Activated CD8-positive, alpha-beta T cell treated with anti-CD3 and anti-CD28 coated beads, Interleukin-2, amount 10 ng/mL, durations not matched to agents 7 days and 5 days (primary cell): ENCODE data around the gene DENND1A. TPM values are rescaled to one million over a fixed set of nuclear protein-coding genes. Genes with fewer than 3 reads are reported as not detected.

Experiments
- ATAC-seq: fragments of 150-1000 bp; cut with Tn5 transposase; one replicate; pipeline ENCODE4 v1.10.0; 2021; ENCODE audit warnings: moderate library complexity
- CTCF ChIA-PET: fragments of 350-600 bp; sonication (Branson Sonifier 250); formaldehyde crosslinking; loops from one replicate; lab custom pipeline; 2021; ENCODE audit warnings: antibody characterized with exemption; lab: Charles Lee
- POLR2A ChIA-PET: fragments of 350-600 bp; sonication (Branson Sonifier 250); formaldehyde crosslinking; loops from one replicate; lab custom pipeline; 2021; ENCODE audit warnings: antibody characterized with exemption; lab: Charles Lee
- DNase-seq: peaks from one replicate; pipeline ENCODE4 v3.0.0-alpha.2; 2020
- H3K27ac Mint-ChIP-seq: one replicate; pipeline ENCODE4 v1.8.0; 2021; ENCODE audit warnings: mild to moderate bottlenecking, mixed read lengths
- H3K27me3 Mint-ChIP-seq: one replicate; pipeline ENCODE4 v1.8.0; 2021; ENCODE audit warnings: low read depth, mixed read lengths
- H3K36me3 Mint-ChIP-seq: one replicate; pipeline ENCODE4 v1.8.0; 2021; ENCODE audit warnings: low read depth, mixed read lengths
- H3K4me1 Mint-ChIP-seq: one replicate; pipeline ENCODE4 v1.8.0; 2021; ENCODE audit warnings: low read depth, mixed read lengths
- H3K4me3 Mint-ChIP-seq: one replicate; pipeline ENCODE4 v1.8.0; 2021; ENCODE audit warnings: mild to moderate bottlenecking, mixed read lengths
- H3K9me3 Mint-ChIP-seq: one replicate; pipeline ENCODE4 v1.8.0; 2022; ENCODE audit warnings: mixed read lengths; ENCODE audit not compliant: insufficient read depth
- total RNA-seq, 2 experiments: library from RNA; stranded (reverse); gene quantifications; one replicate each; pipeline ENCODE4 v1.2.3, GENCODE V29; 2021

The DENND1A gene
- total RNA-seq, 2 experiments from 2014 or later = 13.0 to 15.5 TPM

DNA sequence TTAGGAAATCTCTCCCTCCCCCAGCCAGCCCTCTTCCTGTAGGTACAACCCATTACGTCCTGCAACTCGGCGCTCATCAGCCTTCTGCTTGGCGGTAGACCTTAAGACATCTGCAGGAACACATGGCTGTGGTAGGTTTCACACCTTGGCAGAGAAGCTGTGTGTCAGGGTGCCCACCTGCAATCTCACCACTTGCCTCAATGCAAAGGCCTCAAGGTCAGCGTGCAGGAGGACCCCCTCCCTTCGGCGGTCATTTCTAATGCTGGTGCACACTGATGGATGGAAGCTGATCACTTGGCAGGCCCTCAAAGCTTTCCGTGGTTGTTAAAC is 506.6 kb downstream of the DENND1A start:
- CTCF ChIA-PET = no interaction called here
- no peaks in the 10 kb centered on the region for H3K4me1 Mint-ChIP-seq
- POLR2A ChIA-PET = no interaction called here

DNA sequence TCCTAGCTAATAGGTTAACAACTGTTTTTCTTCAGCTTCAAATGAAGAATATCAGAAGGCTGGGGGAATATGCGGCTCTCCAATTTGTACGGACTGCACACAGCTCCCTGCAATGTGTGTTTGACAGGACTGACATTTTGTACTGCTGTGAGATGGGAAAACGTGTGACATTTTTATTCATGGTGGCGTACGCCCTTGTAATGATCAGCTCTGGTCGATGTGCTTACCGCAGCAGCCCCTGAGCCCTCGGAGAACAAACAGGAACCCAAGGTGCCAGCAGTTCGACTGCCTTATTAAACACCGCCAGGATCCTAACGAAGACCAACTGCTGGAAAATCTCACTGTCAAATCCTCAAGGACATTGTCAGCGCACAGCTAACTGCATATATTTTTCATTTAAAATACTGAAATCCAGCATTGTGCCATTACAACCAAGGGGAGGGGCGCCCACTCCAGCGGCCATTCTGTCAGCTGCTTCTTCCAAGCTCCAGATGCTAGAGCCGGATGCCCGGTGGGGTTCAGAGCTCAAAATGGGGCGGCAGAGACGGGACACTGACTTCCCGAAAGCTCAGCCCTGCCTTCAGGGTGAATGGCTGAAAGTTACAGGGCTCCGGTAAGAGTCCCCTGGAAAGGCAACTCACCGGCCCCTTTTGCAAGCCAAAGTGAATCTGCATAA is 507.2 kb downstream of the DENND1A start:
- CTCF ChIA-PET = no interaction called here

More for the DNA sequence above, 506.6 kb downstream of the DENND1A start:
- no peaks in the 10 kb centered on the region for H3K27me3 Mint-ChIP-seq
- no peak for DNase-seq
- H3K4me3 Mint-ChIP-seq = no peak overlapping the region
- no peak overlapping the region for H3K27ac Mint-ChIP-seq
- ATAC-seq = no peak
- H3K9me3 Mint-ChIP-seq = no peaks in the 10 kb centered on the region
- H3K36me3 Mint-ChIP-seq = no peaks in the 10 kb centered on the region

DNA sequence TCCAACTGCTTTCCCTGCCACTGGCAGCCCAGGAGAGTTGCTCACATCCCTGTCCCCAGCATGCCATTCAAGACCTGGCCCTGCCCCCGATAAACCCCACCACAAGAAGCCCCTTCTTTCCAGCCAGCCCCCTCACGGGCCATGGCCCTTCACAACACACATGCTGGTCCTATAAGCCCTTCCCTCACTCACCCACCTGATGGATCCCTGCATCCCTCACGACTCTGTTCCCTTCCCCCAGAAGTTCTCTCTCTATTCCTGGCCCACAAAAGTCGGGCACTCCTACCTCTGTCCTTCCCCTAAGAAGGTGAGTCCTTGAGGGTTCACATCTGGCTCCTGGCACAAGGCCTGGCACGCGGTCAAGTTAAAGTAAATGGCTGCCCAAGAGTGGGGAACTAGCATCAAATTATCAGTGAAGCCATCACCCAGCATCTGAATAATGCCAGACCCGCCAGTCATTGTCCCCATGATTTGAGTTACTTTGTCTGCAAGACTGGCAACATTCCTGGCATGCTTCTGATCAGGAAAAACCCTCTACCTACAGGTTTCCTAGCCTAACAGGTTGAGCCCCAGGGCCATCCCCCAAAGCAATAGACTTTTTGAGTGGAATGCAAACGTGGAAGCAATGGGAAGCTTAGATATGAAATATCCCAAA is 508.0 kb downstream of the DENND1A start:
- ATAC-seq (no peak), DNase-seq (no peak)
- no peak overlapping the region for H3K4me3 Mint-ChIP-seq
- no peaks in the 10 kb centered on the region for H3K9me3 Mint-ChIP-seq
- H3K36me3 Mint-ChIP-seq = no peaks in the 10 kb centered on the region
- POLR2A ChIA-PET = no interaction called here
- CTCF ChIA-PET = no interaction called here
- H3K27ac Mint-ChIP-seq = no peak overlapping the region
- H3K27me3 Mint-ChIP-seq = no peaks in the 10 kb centered on the region
- H3K4me1 Mint-ChIP-seq = no peaks in the 10 kb centered on the region

More for the DNA sequence above, 507.2 kb downstream of the DENND1A start:
- H3K9me3 Mint-ChIP-seq = no peaks in the 10 kb centered on the region
- POLR2A ChIA-PET = no interaction called here
- no peak for ATAC-seq
- H3K4me1 Mint-ChIP-seq = no peaks in the 10 kb centered on the region
- H3K36me3 Mint-ChIP-seq = no peaks in the 10 kb centered on the region
- no peak overlapping the region for H3K4me3 Mint-ChIP-seq
- no peak overlapping the region for H3K27ac Mint-ChIP-seq
- H3K27me3 Mint-ChIP-seq = no peaks in the 10 kb centered on the region
- DNase-seq = no peak

DNA sequence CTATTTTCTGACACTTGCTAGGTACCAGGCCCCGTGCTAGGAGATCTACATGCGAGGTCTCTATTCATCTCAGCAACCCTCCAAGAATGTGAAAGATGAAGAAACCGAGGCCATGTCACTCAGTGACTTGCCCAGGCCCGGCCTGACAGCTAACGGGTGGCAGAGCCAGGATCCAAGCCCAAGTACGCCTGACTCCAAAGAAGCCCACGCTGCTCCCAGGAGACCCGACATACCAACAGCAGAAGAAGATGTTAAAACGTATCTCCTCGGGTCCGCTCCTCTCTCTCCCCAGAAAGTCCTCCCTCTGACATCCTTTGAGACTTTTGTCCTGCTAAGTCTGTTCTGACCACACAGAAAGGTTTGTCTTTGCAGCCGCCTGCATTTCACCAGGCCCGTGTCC is 508.7 kb downstream of the DENND1A start:
- Mint-ChIP-seq H3K4me1 (no peaks in the 10 kb centered on the region), H3K9me3 (no peaks in the 10 kb centered on the region), H3K27me3 (no peaks in the 10 kb centered on the region), H3K36me3 (peaks cover 1% of the 10 kb centered on the region), H3K4me3 (no peak overlapping the region), H3K27ac (no peak overlapping the region)
- ChIA-PET CTCF (no interaction called here), POLR2A (no interaction called here)
- DNase-seq (no peak), ATAC-seq (no peak)

DNA sequence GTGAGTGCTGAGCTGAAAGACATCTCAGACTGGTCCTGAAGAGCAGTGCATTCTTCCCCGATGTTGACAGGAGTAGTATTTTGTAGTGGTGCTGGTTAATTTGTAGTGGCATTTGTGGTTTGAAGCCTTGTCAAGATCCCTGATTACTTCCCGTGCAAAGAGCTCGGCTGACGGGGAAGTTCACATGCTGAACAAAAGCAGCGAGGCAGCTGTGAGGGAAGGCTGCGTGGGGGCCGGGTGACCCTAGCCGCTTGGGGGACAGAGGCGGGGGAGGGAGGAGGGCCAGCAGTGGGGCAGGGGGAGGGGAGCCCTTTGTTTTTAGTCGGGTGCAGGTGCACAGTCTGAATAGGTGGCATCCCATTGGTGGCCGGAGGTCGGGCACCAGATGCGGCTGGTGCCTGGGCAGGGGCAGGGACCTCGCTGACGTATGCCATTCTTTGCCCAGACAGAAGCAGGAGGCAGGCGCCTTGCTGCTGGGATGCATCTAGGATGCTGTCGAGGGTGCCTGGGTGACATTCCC is 509.3 kb downstream of the DENND1A start:
- Mint-ChIP-seq H3K36me3 (peaks cover 1% of the 10 kb centered on the region), H3K27ac (no peak overlapping the region)

DNA sequence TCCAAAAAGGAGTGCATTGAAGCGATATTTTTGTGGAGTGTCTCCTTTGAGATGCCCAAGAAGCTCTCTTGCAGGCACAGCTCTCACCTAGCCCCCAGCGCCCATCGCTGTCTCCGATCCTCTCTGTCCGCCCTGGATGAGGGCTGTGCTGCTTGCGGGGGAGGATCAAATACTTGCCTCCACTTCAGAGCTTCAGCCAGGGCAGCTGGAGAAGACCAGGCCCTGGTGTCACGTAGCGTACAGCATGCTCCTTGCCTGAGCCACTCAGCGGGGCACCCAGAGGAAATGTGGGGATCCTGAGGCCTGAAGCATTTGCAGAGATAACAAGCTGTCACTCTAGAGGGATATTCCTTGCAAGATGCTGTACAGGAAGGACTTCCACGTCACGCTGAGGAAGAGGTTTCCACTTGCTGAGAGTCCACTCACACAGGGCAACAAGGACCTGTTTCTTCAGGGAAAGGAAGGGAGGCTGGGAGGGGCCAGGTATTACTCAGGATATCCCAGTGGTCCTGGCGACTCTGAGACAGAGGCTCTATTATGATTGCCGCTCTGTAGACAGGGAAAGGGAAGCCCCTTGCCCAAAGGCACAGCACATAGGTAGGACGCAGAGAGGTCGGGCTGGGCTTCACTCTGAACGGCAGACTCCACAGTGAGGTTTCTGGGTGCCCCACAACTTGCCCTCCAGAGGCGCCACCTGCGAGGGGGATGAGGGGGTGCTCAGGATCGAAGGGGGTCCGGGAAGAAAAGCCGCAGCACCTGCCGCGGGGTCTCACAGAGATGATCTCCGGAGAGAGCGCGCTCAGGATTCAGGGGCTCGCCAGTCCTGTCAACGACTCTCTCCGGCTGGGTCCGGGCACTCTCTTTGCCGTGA is 510.0 kb downstream of the DENND1A start:
- POLR2A ChIA-PET = no interaction called here
- peak overlapping the region; percentile 43 for H3K27ac Mint-ChIP-seq
- no peaks in the 10 kb centered on the region for H3K9me3 Mint-ChIP-seq

More for the DNA sequence above, 509.3 kb downstream of the DENND1A start:
- H3K4me3 Mint-ChIP-seq = no peak overlapping the region
- H3K4me1 Mint-ChIP-seq = no peaks in the 10 kb centered on the region
- CTCF ChIA-PET = no interaction called here
- H3K27me3 Mint-ChIP-seq = no peaks in the 10 kb centered on the region
- H3K9me3 Mint-ChIP-seq = no peaks in the 10 kb centered on the region
- POLR2A ChIA-PET = no interaction called here
- ATAC-seq (no peak), DNase-seq (no peak)

DNA sequence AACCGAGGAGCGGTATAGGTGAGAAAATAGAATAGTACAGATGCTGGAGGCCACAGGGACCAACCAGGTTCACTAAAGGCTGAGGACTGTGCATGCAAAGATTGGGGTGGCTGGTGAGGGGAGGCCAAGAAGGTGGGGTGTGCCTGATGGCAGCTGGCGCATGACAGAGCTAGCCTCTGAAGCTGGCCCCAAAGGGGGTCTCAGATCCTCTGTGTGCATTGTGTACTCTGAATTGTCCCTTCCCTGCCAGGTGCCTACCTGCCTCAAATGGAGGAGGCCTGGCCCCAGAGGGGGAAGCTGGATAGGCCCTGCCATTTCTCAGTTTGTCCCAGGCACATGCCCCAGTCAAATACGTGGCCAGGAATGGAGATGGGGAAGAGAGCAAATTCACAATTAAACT is 510.8 kb downstream of the DENND1A start:
- Mint-ChIP-seq H3K4me1 (no peaks in the 10 kb centered on the region), H3K4me3 (no peak overlapping the region), H3K27ac (no peak overlapping the region), H3K27me3 (no peaks in the 10 kb centered on the region), H3K9me3 (no peaks in the 10 kb centered on the region), H3K36me3 (peaks cover 1% of the 10 kb centered on the region)
- no peak for DNase-seq
- no peak for ATAC-seq
- ChIA-PET POLR2A (no interaction called here), CTCF (no interaction called here)

More for the DNA sequence above, 510.0 kb downstream of the DENND1A start:
- CTCF ChIA-PET = no interaction called here
- no peak overlapping the region for H3K4me3 Mint-ChIP-seq
- H3K36me3 Mint-ChIP-seq = peaks cover 1% of the 10 kb centered on the region
- ATAC-seq (no peak), DNase-seq (no peak)
- no peaks in the 10 kb centered on the region for H3K27me3 Mint-ChIP-seq
- H3K4me1 Mint-ChIP-seq = no peaks in the 10 kb centered on the region

DNA sequence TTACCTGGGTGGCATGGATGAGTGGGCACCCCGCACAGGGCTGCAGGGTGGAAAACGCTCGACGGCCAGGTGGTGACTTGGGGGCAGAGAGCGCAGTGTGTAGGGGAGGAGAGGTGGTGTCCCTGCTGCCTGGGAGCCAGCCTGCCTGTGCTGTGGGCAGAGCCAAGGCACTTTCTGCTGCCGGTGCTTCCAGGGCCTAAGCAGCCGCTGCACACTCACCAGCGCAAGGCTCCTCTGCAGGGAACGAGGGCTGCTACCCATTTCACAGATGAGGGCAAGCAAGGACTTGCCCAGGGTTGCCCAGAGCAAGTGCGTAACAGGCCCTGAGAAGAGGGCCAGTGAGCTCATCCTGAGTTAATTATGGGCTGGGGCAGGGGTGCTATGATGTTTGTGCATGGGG is 511.4 kb downstream of the DENND1A start:
- H3K4me1 Mint-ChIP-seq = no peaks in the 10 kb centered on the region
- DNase-seq (no peak), ATAC-seq (no peak)
- H3K27me3 Mint-ChIP-seq = no peaks in the 10 kb centered on the region
- no peak overlapping the region for H3K4me3 Mint-ChIP-seq
- CTCF ChIA-PET = no interaction called here
- POLR2A ChIA-PET = no interaction called here
- peaks cover 1% of the 10 kb centered on the region for H3K36me3 Mint-ChIP-seq
- no peaks in the 10 kb centered on the region for H3K9me3 Mint-ChIP-seq
- H3K27ac Mint-ChIP-seq = no peak overlapping the region

DNA sequence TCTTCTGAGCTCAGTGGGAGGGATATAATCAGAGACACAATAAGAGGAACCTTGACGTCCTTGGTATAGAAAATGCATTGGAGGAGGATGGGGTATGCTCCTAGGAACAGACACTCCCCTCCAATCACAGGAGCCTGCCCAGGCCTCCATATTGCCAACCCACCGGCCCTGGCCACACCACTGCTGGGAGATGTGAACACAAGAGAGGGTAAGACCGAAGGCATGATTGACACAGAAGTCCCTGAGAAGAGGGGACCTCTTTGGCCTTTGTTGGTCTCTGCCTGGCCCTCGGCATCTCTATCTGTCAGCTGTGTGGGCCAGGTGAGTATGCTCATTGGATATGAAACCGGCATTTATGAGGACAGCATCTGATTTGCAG is 511.9 kb downstream of the DENND1A start:
- H3K9me3 Mint-ChIP-seq = no peaks in the 10 kb centered on the region
- CTCF ChIA-PET = no interaction called here

DNA sequence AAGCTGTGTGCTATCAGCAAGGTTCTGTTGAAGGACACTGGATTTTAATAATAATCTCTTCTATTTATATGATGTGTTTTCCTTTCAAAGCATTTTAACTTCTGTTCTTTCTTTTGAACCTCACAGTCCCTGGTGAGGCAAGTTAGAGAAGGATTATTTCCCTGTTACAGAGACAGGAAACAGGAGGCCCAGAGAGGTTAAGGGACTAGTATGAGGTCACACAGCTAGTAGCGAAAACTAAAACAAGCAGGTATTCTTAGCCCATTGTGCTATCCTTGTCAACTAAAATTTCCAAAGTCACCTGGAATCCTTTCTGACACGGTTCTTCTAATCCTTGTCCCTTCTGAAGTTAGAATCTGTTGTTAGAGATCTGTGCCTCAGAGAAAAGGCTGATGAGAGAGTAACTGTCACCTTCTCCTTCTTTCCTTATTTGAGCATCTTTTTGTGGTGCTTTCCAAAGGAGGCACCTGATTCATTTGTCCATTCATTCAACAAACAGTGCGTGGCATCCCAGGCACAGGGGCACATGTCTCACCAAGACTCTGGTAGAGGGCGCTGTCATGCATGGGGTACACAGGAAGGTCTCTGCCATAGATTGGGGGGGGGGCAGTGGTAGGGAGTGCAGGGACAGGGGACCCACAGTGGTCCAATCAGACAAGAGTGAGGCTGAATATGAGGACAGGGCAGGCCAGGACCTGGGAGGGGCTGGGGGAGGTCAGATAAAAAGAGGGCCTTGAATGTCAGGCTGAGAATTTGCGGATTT is 512.5 kb downstream of the DENND1A start:
- no peak for DNase-seq
- Mint-ChIP-seq H3K27ac (no peak overlapping the region), H3K4me3 (no peak overlapping the region), H3K36me3 (peaks cover 1% of the 10 kb centered on the region), H3K4me1 (no peaks in the 10 kb centered on the region), H3K9me3 (no peaks in the 10 kb centered on the region), H3K27me3 (no peaks in the 10 kb centered on the region)
- CTCF ChIA-PET = no interaction called here
- no peak for ATAC-seq
- POLR2A ChIA-PET = no interaction called here

More for the DNA sequence above, 511.9 kb downstream of the DENND1A start:
- ATAC-seq (no peak), DNase-seq (no peak)
- POLR2A ChIA-PET = no interaction called here
- Mint-ChIP-seq H3K4me1 (no peaks in the 10 kb centered on the region), H3K36me3 (peaks cover 1% of the 10 kb centered on the region), H3K27me3 (no peaks in the 10 kb centered on the region), H3K27ac (peak overlapping the region; percentile 39), H3K4me3 (no peak overlapping the region)

DNA sequence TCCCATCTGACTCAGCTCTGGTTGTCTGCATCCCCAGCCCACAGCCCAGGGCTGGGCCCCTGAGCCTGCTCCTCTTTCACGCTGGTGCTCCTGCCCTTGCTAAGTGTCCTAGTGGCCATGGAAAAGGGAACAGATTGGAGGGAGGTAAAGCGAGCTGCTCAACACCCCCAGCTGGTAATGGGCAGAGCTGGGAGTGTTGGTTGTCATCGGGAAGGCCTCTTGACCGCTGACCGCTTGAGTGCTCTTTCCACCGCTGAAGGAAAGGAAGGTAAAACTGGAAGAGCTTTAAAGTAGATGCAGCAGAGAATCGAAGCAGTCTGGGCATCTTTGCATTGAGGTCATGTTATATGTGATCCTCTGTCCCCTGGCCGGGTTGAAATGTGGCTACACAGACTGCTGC is 513.8 kb downstream of the DENND1A start:
- no peaks in the 10 kb centered on the region for H3K27me3 Mint-ChIP-seq
- H3K9me3 Mint-ChIP-seq = no peaks in the 10 kb centered on the region
- CTCF ChIA-PET = no interaction called here
- H3K27ac Mint-ChIP-seq = no peak overlapping the region
- POLR2A ChIA-PET = no interaction called here
- H3K36me3 Mint-ChIP-seq = peaks cover 1% of the 10 kb centered on the region
- H3K4me3 Mint-ChIP-seq = no peak overlapping the region
- ATAC-seq (no peak), DNase-seq (no peak)
- no peaks in the 10 kb centered on the region for H3K4me1 Mint-ChIP-seq
